Esophagus muscularis mucosa (tissue), 3 donors: ENCODE results near the gene KCNE5.

Experiments used
- POLR2A ChIP-seq: fragments of 450-650 bp; IDR thresholded peaks from one replicate; pipeline ENCODE4 v1.6.1; 2017; ENCODE audit warnings: antibody characterized with exemption, moderate library complexity, mild to moderate bottlenecking, low read depth
- TF ChIP-seq, protein P1 (sequence below), 3 experiments: fragments of 200-600 bp in 2 of 3; fragments of 450-650 bp in 1 of 3; sonication (generic) in 2 of 3; IDR thresholded peaks; one replicate each; pipeline ENCODE4 v1.5.1; 2017 to 2019; ENCODE audit warnings: antibody characterized with exemption in 3 of 3, mild to moderate bottlenecking in 2 of 3, moderate library complexity in 1 of 3

- TF ChIP-seq, protein P1, sequence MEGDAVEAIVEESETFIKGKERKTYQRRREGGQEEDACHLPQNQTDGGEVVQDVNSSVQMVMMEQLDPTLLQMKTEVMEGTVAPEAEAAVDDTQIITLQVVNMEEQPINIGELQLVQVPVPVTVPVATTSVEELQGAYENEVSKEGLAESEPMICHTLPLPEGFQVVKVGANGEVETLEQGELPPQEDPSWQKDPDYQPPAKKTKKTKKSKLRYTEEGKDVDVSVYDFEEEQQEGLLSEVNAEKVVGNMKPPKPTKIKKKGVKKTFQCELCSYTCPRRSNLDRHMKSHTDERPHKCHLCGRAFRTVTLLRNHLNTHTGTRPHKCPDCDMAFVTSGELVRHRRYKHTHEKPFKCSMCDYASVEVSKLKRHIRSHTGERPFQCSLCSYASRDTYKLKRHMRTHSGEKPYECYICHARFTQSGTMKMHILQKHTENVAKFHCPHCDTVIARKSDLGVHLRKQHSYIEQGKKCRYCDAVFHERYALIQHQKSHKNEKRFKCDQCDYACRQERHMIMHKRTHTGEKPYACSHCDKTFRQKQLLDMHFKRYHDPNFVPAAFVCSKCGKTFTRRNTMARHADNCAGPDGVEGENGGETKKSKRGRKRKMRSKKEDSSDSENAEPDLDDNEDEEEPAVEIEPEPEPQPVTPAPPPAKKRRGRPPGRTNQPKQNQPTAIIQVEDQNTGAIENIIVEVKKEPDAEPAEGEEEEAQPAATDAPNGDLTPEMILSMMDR (IDR thresholded peaks at IDR 0.05): no peak
- no peak for TF ChIP-seq POLR2A
Observed at GRCh38 chrX:109590176-109590575, 34.8 kb downstream of the KCNE5 start.
